H1 (cell line): Measurements from ENCODE around the gene DHX34. TPM values are rescaled to one million over a fixed set of nuclear protein-coding genes. Genes with fewer than 3 reads are reported as not detected.
A peak's percentile ranks its signal among the peaks of the same experiment; 100 is the strongest.

Source experiments
- CBX5 ChIP-seq: fragments of 300-800, 300-1000 bp; sonication (generic); IDR thresholded peaks from 2 replicates; pipeline ENCODE4 v1.7.1; 2016; ENCODE audit warnings: antibody characterized with exemption, low read length, low read depth
- CREB1 ChIP-seq: IDR thresholded peaks from 2 replicates; pipeline ENCODE4 v1.6.1; 2012; ENCODE audit warnings: inconsistent platforms
- GABPA ChIP-seq: IDR thresholded peaks from 2 replicates; pipeline ENCODE4 v1.6.1; 2011; ENCODE audit warnings: mild to moderate bottlenecking, low read length, moderate library complexity, borderline replicate concordance; ENCODE audit not compliant: insufficient read depth
- POLR2A ChIP-seq, 2 experiments: IDR thresholded peaks; 1 replicate in 1 of 2; 2 replicates in 1 of 2; pipeline ENCODE4 v1.6.1; 2011; ENCODE audit warnings: low read depth in 2 of 2, low read length in 2 of 2, mild to moderate bottlenecking in 2 of 2; ENCODE audit errors: control extremely low read depth in 1 of 2
- SP2 ChIP-seq: IDR thresholded peaks from 2 replicates; pipeline ENCODE4 v1.6.1; 2012; ENCODE audit warnings: mild to moderate bottlenecking, low read length, inconsistent platforms
- SUZ12 ChIP-seq: fragments of 200-600 bp; sonication (generic); IDR thresholded peaks from 2 replicates; pipeline ENCODE4 v1.6.1; 2012; ENCODE audit warnings: mild to moderate bottlenecking, inconsistent platforms, low read length, moderate library complexity, mixed read lengths
- polyA plus RNA-seq, 7 experiments: library from polyadenylated mRNA; depleted of rRNA in 3 of 7; stranded (reverse) in 5 of 7; unstranded in 2 of 7; fragments of >200 nt in 5 of 7; fragments of 200-250 nt in 2 of 7; gene quantifications; 1 replicate in 5 of 7; 2 replicates in 1 of 7; 4 replicates in 1 of 7; pipeline versions ENCODE4 v1.2.1 to v1.2.3, GENCODE V29; 2011 to 2013; ENCODE audit warnings: missing spikeins in 2 of 7, mixed read lengths in 2 of 7
- total RNA-seq: library from RNA; stranded (reverse); fragmentation: NEBNext Ultra II Directional; extraction: Animal tissue kit (Norgen Biotek cat#: 25700); gene quantifications from 2 replicates; pipeline ENCODE4 v1.2.1, GENCODE V29; 2021
- TF ChIP-seq, protein P1 (sequence below): IDR thresholded peaks from 2 replicates; pipeline ENCODE4 v1.6.1; 2011; ENCODE audit warnings: low read length, improper control_type of control experiment
- TF ChIP-seq, protein P2 (sequence below): IDR thresholded peaks from 2 replicates; pipeline ENCODE4 v1.6.1; 2012; ENCODE audit warnings: inconsistent platforms

Gene DHX34
- total and polyA plus RNA-seq, 2 of the 8 experiments (the other 6 are each of a cell fraction or from before 2014, with no cell fraction given) = 17.5 to 24.3 TPM

DNA sequence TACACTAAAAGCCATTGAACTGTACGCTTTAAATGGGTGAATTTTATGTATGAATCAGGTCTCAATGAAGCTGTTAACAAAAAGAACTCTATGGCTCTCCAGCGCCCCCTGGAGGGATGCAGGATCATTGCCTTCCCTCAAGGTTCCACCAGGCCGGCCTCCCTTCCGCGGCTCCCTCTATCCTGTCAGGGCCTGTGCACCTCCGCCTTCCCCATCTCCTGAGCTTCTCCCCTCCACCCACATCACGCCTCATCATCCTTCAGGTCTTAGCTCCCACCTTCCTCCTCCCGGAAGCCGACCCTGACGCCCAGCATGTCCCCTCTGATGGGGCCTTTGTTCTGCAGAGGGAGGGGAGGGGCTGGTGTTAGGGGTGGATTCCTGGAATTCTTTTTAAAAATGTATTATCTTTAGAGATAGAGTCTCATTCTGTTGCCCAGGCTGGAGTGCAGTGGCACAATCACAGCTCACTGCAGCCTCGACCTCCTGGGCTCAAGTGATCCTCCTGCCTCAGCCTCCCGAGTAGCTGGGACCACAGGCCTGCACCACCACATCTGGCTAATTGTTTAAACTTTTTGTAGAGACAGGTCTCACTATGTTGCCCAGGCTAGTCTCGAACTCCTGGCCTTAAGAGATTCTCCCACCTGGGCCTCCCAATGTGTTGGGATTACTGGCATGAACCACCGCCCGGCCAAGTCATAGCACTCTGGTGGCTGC, 42.6 kb downstream of the DHX34 start (continued):
- TF ChIP-seq SP2 (no peak), POLR2A (IDR thresholded peaks at IDR 0.05; ENCODE audit: control extremely low read depth in 1 of 2, low read depth in 2 of 2, low read length in 2 of 2) (peak in 1 of 2 experiments; percentile 54; a peak in 2 of 3 replicates), CREB1 (peak; percentile 37; the same call in 1 of the 2 replicates), SUZ12 (no peak), GABPA (0 out of 2 replicates have a peak, but pooled peaks have one; percentile 44), CBX5 (no peak)
- TF ChIP-seq, protein P1, sequence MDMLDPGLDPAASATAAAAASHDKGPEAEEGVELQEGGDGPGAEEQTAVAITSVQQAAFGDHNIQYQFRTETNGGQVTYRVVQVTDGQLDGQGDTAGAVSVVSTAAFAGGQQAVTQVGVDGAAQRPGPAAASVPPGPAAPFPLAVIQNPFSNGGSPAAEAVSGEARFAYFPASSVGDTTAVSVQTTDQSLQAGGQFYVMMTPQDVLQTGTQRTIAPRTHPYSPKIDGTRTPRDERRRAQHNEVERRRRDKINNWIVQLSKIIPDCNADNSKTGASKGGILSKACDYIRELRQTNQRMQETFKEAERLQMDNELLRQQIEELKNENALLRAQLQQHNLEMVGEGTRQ = no peak
- TF ChIP-seq, protein P2, sequence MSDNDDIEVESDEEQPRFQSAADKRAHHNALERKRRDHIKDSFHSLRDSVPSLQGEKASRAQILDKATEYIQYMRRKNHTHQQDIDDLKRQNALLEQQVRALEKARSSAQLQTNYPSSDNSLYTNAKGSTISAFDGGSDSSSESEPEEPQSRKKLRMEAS = peak; percentile 36; the same call in 1 of the 2 replicates
